Activated T-helper 1 cell treated with Interleukin-2 at 50 U/mL for 16 hours (primary cell): Measurements from ENCODE around the gene MS4A6A.
"Not testable (repeated sequence)": the region's sequence is repeated elsewhere in the genome, so short reads cannot be mapped to it uniquely, and the experiment has no call there.

Source experiments
- DNase-seq: peaks from one replicate; pipeline ENCODE4 v3.0.0-alpha.2; 2020; ENCODE audit warnings: low read depth

MS4A6A gene

GRCh38 chr11:60183591-60184205 is 815 bp upstream of the MS4A6A start:
- DNase-seq: no peak

- DNase-seq: no peak
Observed at GRCh38 chr11:60175860-60176275, 7.0 kb downstream of the MS4A6A start.

GRCh38 chr11:60172011-60172410 is 10.9 kb downstream of the MS4A6A start:
- no peak for DNase-seq

DNA sequence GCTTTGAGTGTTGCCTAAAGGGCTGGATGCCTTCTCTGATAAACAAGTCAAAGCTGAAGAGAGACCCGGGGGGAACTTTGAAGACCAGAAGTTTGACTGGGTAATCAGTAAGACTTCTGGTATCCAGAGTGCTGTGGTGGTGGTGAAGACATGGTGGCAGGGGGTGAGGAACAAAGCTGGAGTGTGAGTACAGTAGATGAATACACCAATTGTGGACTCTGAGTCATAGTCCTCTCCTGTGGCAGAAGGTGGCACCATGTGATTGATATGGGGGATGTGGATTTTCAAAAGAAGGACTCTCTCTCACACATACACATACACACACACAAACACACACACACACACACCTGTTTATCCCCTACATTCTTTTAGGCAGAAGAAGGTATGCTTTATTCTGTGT is 12.3 kb downstream of the MS4A6A start:
- DNase-seq: no peak

- no peak for DNase-seq
Observed at GRCh38 chr11:60169264-60169915, 13.5 kb downstream of the MS4A6A start.

DNA sequence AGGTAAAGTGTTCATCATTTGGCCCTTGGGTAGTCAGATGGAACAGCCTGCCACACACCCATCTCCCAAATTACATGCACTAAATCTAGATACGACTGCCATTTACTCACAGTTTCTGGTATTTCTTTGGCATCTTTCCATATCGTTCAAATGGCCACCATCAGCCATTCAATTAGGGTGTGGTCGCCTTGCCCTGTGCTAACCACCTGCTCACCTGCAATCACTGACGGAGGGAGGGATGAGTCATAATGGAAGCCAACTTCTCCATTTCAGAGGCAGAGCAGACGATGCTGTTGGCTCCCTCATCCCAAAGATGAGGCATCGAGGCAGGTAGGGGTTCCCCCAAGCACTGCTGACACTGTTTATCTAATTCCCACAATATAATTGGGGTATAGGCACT is 14.6 kb downstream of the MS4A6A start:
- DNase-seq: no peak

DNA sequence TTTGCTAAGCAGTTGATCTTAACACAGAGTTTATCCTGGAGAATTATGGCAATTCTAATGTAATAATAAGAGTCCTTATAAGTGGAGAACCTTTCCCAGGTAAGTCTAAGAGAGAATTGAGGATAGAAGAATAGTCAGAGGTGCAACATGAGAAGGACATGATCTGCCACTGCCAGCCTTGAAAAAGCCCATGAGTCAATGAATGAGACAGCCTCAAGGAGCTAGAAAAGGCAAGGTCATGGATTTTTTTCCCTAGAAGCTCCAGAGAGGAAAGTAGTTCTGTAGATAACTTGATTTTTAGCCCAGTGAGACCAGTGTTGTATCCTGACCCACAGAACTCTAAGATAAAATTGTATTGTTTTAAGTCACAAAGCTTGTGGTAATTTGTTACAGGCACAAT is 16.9 kb downstream of the MS4A6A start:
- DNase-seq: no peak

DNA sequence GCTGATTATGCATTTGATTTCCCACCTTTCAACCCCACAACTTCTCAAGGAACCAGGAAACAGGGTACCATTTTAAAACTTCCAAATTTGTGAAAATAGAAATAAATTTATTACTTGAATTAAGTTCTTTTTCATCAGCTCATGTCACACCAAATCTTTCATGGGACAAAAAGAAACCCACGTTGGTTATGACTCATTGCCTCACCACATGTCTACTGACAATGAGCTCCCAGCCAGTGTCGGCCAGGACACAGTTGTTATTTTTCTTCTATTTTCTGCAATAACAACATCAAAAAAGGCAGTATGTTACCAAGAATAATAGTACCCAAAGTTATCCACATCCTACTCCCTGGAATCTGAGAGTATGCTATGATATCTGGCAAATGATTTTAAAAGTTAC is 17.3 kb downstream of the MS4A6A start:
- no peak for DNase-seq

- DNase-seq: no peak
Observed at GRCh38 chr11:60164550-60165075, 18.3 kb downstream of the MS4A6A start.

DNA sequence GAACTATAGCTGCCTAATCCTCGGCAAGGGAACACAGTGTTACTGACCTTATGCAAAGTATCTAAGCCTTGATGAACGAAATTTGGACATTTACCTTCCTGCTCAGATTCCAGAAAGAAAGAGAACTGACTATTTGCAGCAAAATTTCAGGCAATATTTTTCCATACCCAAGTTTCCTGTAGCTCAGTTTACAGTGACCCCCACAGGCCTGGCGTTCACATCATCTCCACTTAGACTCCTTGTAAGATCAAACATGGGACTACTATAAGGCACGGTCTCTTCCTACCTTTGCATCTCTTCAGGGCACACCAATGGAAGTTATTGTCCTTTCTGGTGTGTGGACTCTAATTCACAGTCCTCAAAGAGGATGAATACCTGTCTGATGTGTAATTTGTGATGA is 21.1 kb downstream of the MS4A6A start:
- DNase-seq: no peak

GRCh38 chr11:60161107-60161506 is 21.8 kb downstream of the MS4A6A start:
- no peak for DNase-seq

DNA sequence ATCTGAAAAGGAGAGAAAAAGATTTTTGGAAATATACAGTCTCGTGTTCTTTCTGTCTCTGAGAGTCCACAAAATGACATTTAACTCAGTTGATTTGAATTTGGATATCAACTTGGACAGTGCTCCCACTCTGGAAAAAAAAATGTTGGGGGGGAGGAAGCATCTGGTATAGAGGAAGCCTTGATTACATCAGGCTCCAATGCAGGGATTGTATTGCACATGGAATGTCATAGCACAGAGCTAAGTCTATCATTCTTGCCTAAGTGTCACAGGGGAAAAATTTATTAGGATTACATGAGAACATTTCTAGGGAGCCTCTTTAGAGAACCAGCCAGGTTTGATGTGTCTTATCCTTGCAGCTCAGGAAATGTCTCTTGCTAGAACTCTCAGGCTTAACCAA is 23.0 kb downstream of the MS4A6A start:
- DNase-seq: no peak

DNA sequence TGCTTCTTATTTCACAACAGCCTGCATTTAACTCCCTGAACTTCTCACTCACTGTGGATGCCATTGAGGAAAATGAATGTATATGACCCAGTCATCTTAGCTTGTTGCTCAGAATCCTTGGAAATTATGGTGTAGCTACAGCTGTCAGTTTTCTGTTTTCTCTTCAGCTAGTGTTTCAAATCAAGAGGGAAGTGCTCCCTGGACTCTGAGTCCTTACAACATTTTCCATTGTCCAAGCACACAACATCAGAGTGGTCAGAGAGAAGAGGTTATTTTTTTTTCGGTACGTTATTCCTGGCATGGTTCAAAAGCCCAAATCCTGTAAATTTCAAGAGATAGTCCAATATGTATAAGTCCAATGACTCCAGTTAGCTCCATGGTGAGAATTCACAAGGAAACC is 23.6 kb downstream of the MS4A6A start:
- DNase-seq: no peak

GRCh38 chr11:60158636-60159035 is 24.2 kb downstream of the MS4A6A start:
- no peak for DNase-seq

- DNase-seq: no peak
Observed at GRCh38 chr11:60155931-60156330, 27.0 kb downstream of the MS4A6A start.

- not testable (repeated sequence) for DNase-seq
Observed at GRCh38 chr11:60152727-60153126, 30.2 kb downstream of the MS4A6A start.

DNA sequence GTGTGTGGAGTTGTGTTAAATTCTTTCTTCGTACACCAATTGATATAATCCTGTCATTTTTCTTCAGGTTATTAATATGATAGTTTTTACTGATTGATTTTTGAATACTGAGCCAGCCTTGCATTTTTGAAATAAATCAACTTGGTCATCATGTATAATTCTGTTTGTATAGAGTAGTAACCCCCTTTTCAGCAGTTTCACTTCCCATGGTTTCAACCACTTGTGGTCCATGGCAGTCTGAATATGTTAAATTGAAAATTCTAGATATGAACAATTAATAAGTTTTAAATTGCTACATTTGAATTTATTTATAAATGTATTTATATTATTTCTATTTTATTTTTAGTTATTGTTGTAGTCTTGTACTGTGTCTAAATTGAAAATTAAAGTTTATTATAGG is 32.6 kb downstream of the MS4A6A start:
- no peak for DNase-seq

- no peak for DNase-seq
Observed at GRCh38 chr11:60145677-60146076, 37.2 kb downstream of the MS4A6A start.

DNA sequence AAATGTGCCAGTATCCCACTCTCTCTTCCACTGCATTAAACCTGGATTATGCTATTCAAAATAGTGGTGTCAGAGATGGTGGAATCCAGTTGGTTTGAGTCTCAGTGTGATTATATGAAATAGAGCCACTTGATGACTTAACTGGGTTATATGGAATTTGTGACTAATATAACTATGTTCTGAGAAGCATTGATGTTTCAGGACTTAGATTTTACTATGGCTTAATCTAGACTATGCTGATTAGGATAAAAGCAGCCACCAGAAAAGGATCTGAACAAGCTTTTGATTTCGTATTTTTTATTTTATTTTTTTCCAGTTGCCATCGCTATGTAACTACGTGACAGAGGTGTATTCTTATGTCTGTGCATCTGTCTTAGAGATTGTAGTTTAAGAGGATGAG is 39.1 kb downstream of the MS4A6A start:
- no peak for DNase-seq

DNA sequence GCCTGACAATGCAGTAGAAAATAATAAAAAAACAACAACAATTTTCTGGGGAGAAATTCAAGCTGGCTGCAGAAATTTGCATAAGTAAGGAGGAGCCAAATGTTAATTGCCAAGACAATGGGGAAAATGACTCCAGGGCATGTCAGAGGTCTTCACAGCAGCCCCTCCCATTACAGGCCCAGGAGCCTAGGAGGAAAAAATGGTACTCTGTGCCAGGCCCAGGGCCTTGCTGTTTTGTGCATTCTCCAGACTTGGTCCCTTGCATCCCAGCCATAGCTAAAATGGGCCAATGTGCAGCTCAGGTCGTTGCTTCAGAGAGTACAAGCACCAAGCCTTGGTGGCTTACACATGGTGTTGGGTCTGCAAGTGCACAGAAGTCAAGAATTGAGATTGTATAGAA is 49.0 kb downstream of the MS4A6A start:
- DNase-seq: no peak

DNA sequence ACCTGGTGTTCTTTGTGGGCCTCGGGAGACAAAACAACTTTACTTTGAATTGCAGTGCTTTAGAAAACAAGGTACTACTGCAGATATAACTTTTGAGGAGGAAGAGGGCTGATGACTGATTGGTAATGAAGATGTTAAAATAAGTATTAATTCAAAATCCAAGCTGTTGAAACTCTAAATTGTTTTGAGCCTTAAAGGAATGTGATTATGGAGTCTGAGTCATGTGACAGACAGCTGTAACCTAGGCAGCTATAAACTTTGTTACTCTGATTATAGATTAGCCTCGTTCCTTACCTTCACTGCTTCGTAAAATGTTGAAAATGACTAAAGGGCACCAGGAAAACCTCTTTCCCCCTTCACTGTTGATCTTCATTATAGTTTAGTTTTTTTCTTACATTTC is 51.0 kb downstream of the MS4A6A start:
- no peak for DNase-seq

DNA sequence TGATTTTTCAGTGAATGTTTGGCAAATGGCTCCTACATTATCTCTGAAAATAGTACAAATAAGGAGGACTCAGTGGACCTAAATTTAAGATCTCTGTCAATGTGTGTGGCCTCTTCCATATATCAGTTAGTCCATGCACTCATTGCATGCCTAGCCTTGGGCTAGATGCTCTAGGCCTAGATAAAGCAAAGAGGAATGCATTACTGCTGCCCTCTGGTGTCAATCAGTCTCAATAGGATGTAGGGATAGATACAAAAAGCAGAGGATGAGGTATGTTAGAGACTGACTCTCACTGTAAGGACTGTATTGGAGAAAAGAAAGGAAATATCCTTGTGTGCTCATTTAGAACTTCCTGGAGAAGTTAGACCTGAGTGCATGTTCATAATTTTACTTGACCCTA is 52.4 kb downstream of the MS4A6A start:
- no peak for DNase-seq

- DNase-seq: no peak
Observed at GRCh38 chr11:60129853-60130252, 53.0 kb downstream of the MS4A6A start.

- DNase-seq: not testable (repeated sequence)
Observed at GRCh38 chr11:60128866-60129265, 54.0 kb downstream of the MS4A6A start.
